NCI-H1436 treated with DMSO at 0.1 percent for 48 hours (cell line): ENCODE measurements around the gene AGBL3.
"Not testable (repeated sequence)": the region's sequence is repeated elsewhere in the genome, so short reads cannot be mapped to it uniquely, and the experiment has no call there.

Experiments used
- DNase-seq: peaks from one replicate; lab custom pipeline; 2025; lab: John Stamatoyannopoulos, UW

Gene AGBL3

GRCh38 chr7:134963036-134963435 lies 23.3 kb upstream of the AGBL3 start:
- no peak for DNase-seq

- no peak for DNase-seq
These were observed 19.6 kb upstream of the AGBL3 start for GRCh38 chr7:134966691-134967090.

GRCh38 chr7:134968110-134968509 lies 18.2 kb upstream of the AGBL3 start:
- no peak for DNase-seq

GRCh38 chr7:134981645-134982044 lies 4.7 kb upstream of the AGBL3 start:
- DNase-seq: not testable (repeated sequence)

- no peak for DNase-seq
These were observed 380 bp upstream of the AGBL3 start for GRCh38 chr7:134985894-134986362.

GRCh38 chr7:134988161-134988560 lies 1.9 kb downstream of the AGBL3 start:
- DNase-seq: no peak

GRCh38 chr7:134991469-134992339 lies 5.4 kb downstream of the AGBL3 start:
- DNase-seq: no peak

- DNase-seq: no peak
These were observed 6.4 kb downstream of the AGBL3 start for GRCh38 chr7:134992626-134993179.

GRCh38 chr7:134993877-134994456 lies 7.7 kb downstream of the AGBL3 start:
- no peak for DNase-seq

GRCh38 chr7:134995239-134996096 lies 9.2 kb downstream of the AGBL3 start:
- DNase-seq: no peak

- DNase-seq: no peak
These were observed 9.8 kb downstream of the AGBL3 start for GRCh38 chr7:134996097-134996550.

- DNase-seq: no peak
These were observed 11.0 kb downstream of the AGBL3 start for GRCh38 chr7:134997214-134997885.

- DNase-seq: no peak
These were observed 12.8 kb downstream of the AGBL3 start for GRCh38 chr7:134999136-134999535.

- DNase-seq: no peak
These were observed 15.3 kb downstream of the AGBL3 start for GRCh38 chr7:135001390-135002165.

GRCh38 chr7:135012229-135012628 lies 25.9 kb downstream of the AGBL3 start:
- DNase-seq: no peak

- DNase-seq: no peak
These were observed 37.3 kb downstream of the AGBL3 start for GRCh38 chr7:135023622-135024021.

GRCh38 chr7:135035252-135035651 lies 48.9 kb downstream of the AGBL3 start:
- DNase-seq: no peak

- not testable (repeated sequence) for DNase-seq
These were observed 80.7 kb downstream of the AGBL3 start for GRCh38 chr7:135067017-135067416.

- no peak for DNase-seq
These were observed 87.8 kb downstream of the AGBL3 start for GRCh38 chr7:135074096-135074495.

- DNase-seq: no peak
These were observed 88.2 kb downstream of the AGBL3 start for GRCh38 chr7:135074531-135074930.

GRCh38 chr7:135075716-135076115 lies 89.4 kb downstream of the AGBL3 start:
- DNase-seq: no peak
